Tibial nerve (tissue), 3 donors: ENCODE measurements around the gene TAS2R16.

Experiments used
- CTCF ChIP-seq, 5 experiments: fragments of 200-600 bp in 3 of 5; fragments of 450-650 bp in 2 of 5; sonication (generic) in 3 of 5; IDR thresholded peaks; one replicate each; pipeline ENCODE4 v1.5.1; 2016 to 2019; ENCODE audit warnings: antibody characterized with exemption in 5 of 5, mild to moderate bottlenecking in 3 of 5, moderate library complexity in 2 of 5
- POLR2A ChIP-seq, 2 donors: fragments of 450-650 bp; IDR thresholded peaks; one replicate each; pipeline ENCODE4 v1.6.1; 2017; ENCODE audit warnings: antibody characterized with exemption in 2 of 2, mild to moderate bottlenecking in 2 of 2, moderate library complexity in 2 of 2

GRCh38 chr7:123022576-123022975 is 27.1 kb upstream of the TAS2R16 start:
- TF ChIP-seq CTCF (IDR thresholded peaks at IDR 0.05) (no peak), POLR2A (IDR thresholded peaks at IDR 0.05) (no peak)
